Measurements from ENCODE around the gene TP63. TPM values are rescaled to one million over a fixed set of nuclear protein-coding genes. Genes with fewer than 3 reads are reported as not detected.
"Not testable (repeated sequence)": the region's sequence is repeated elsewhere in the genome, so short reads cannot be mapped to it uniquely, and the experiment has no call there.

Gene TP63
- total RNA-seq, 1 donor from 2014 or later: 5.8 TPM

DNA sequence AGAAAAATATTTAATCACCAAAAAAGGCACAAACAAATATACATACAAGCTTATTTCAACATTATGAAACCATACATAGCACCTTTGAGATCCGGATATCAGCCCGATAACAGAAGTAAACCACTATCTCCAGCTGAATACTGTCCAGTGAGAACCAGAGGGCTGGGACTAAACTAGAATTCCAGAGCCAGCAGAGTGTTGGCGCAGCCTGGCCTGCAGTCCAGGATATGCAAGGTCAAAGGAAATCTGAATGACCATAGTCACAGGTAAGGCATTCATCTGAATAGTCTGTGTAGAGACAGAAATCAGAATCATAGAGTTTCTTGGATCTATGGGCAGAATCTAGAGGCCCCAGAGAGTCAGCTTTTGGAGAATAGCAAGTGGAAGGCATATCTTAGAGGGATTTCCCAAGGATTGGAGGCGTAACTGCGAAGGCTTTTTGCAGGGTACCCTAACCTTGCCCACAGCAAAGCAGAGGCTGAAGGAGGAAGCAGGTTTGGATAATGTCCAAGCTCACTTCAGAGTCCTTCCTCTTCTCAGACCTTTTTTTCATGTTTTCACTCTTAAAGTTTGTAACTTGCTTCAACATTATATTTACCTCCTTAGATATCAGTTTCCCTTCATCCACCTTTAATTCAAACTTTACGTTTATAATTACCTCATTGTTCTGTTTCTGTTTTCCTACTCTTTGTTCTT is 32.5 kb upstream of the TP63 start:
- Mint-ChIP-seq H3K27ac (no peak overlapping the region), H3K27me3 (no peaks in the 10 kb centered on the region), H3K9me3 (no peaks in the 10 kb centered on the region), H3K36me3 (no peaks in the 10 kb centered on the region), H3K4me1 (ENCODE audit: unreplicated experiment) (no peaks in the 10 kb centered on the region), H3K4me3 (no peak overlapping the region)
- no peak for TF ChIP-seq CTCF (conservative IDR thresholded peaks at IDR 0.05)
- no peak for DNase-seq (ENCODE audit: extremely low spot score, unreplicated experiment)

DNA sequence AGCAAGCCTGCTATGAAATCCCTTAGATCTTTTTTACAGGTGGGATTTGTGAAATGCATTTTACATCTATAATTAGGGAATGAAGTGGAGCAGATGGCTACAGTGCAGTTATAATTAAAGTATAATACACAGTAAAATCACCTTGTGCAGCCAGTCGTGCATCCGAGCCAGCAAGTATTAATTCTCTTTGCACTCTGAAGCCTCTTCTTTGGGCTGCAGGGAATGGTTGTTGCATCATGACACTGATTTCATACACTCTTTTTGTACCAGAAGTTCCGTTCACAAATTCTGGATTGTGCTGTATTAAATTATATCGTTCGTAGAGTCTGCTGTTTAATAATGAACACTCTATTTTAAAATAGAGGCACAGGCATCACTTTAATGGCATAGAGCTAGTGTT is 28.7 kb upstream of the TP63 start:
- no peaks in the 10 kb centered on the region for H3K9me3 Mint-ChIP-seq
- no peak for DNase-seq (ENCODE audit: extremely low spot score, unreplicated experiment)
- no peaks in the 10 kb centered on the region for H3K4me1 Mint-ChIP-seq (ENCODE audit: unreplicated experiment)
- H3K4me3 Mint-ChIP-seq: no peak overlapping the region
- H3K27ac Mint-ChIP-seq: no peak overlapping the region
- no peak for TF ChIP-seq CTCF (conservative IDR thresholded peaks at IDR 0.05)
- H3K27me3 Mint-ChIP-seq: no peaks in the 10 kb centered on the region
- H3K36me3 Mint-ChIP-seq: no peaks in the 10 kb centered on the region

GRCh38 chr3:189605717-189606116 is 25.5 kb upstream of the TP63 start:
- H3K27ac Mint-ChIP-seq: no peak overlapping the region
- no peaks in the 10 kb centered on the region for H3K36me3 Mint-ChIP-seq
- no peaks in the 10 kb centered on the region for H3K27me3 Mint-ChIP-seq

GRCh38 chr3:189606774-189607173 is 24.4 kb upstream of the TP63 start:
- no peak for TF ChIP-seq CTCF (conservative IDR thresholded peaks at IDR 0.05)
- DNase-seq (ENCODE audit: extremely low spot score, unreplicated experiment): no peak
- Mint-ChIP-seq H3K36me3 (no peaks in the 10 kb centered on the region), H3K27ac (no peak overlapping the region), H3K27me3 (no peaks in the 10 kb centered on the region), H3K9me3 (peaks cover 13% of the 10 kb centered on the region), H3K4me3 (no peak overlapping the region), H3K4me1 (ENCODE audit: unreplicated experiment) (no peaks in the 10 kb centered on the region)

More at GRCh38 chr3:189605717-189606116, 25.5 kb upstream of the TP63 start:
- no peak for TF ChIP-seq CTCF (conservative IDR thresholded peaks at IDR 0.05)
- H3K4me1 Mint-ChIP-seq (ENCODE audit: unreplicated experiment): no peaks in the 10 kb centered on the region
- no peak overlapping the region for H3K4me3 Mint-ChIP-seq
- peaks cover 9% of the 10 kb centered on the region for H3K9me3 Mint-ChIP-seq
- DNase-seq (ENCODE audit: extremely low spot score, unreplicated experiment): no peak

DNA sequence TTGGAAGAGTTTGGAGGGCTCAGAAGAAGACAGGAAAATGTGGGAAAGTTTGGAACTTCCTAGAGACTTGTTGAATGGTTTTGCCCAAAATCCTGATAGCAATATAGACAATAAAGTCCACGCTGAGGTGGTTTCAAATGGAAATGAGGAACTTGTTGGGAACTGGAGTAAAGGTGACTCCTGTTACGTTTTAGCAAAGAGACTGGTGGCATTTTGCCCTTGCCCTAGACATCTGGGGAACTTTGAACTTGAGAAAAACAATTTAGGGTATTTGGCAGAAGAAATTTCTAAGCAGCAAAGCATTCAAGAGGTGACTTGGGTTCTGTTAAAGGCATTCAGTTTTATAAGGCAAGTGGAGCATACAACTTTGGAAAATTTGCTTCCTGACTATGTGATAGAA is 18.5 kb upstream of the TP63 start:
- H3K27me3 Mint-ChIP-seq; H3K36me3 Mint-ChIP-seq; DNase-seq (ENCODE audit: extremely low spot score, unreplicated experiment); H3K4me1 Mint-ChIP-seq (ENCODE audit: unreplicated experiment); H3K27ac Mint-ChIP-seq; H3K4me3 Mint-ChIP-seq: not testable (repeated sequence)
- peaks cover 13% of the 10 kb centered on the region for H3K9me3 Mint-ChIP-seq

- Mint-ChIP-seq H3K36me3 (no peaks in the 10 kb centered on the region), H3K9me3 (peaks cover 13% of the 10 kb centered on the region), H3K27me3 (no peaks in the 10 kb centered on the region), H3K27ac (no peak overlapping the region), H3K4me1 (ENCODE audit: unreplicated experiment) (no peaks in the 10 kb centered on the region), H3K4me3 (no peak overlapping the region)
- DNase-seq (ENCODE audit: extremely low spot score, unreplicated experiment): no peak
- no peak for TF ChIP-seq CTCF (conservative IDR thresholded peaks at IDR 0.05)
Observed at GRCh38 chr3:189613122-189613521, 18.1 kb upstream of the TP63 start.
